Brain microvascular endothelial cell (primary cell): ENCODE measurements around the gene FUT7.
A peak's percentile ranks its signal among the peaks of the same experiment; 100 is the strongest.

Experiments
- DNase-seq: peaks from one replicate; pipeline ENCODE4 v3.0.0-alpha.2; 2020
- H3K27ac ChIP-seq: fragments of 250-450 bp; sonication (Bioruptor Pico); 2 replicates; pipeline ENCODE4 v1.5.1; 2020; ENCODE audit warnings: mild to moderate bottlenecking, moderate library complexity
- H3K27me3 ChIP-seq: fragments of 250-450 bp; sonication (Bioruptor Pico); replicated peaks from 2 replicates; pipeline ENCODE4 v1.5.1; 2020; ENCODE audit warnings: mild to moderate bottlenecking
- H3K36me3 ChIP-seq: fragments of 250-450 bp; sonication (Bioruptor Pico); replicated peaks from 2 replicates; pipeline ENCODE4 v1.5.1; 2020; ENCODE audit warnings: mild to moderate bottlenecking
- H3K4me3 ChIP-seq: 2 replicates; pipeline ENCODE4 v1.5.1; 2011; ENCODE audit warnings: low read depth, mild to moderate bottlenecking, control low read depth, low read length, moderate library complexity
- in situ Hi-C: cut with HindIII; loops from 2 replicates; pipeline ENCODE4 v1.10.0; 2017; ENCODE audit warnings: low sequenced_read_pairs, low pct_ligation_motif_present
- TF ChIP-seq, protein P1 (sequence below): IDR thresholded peaks from 2 replicates; pipeline ENCODE4 v1.5.1; 2011; ENCODE audit warnings: low read depth, mild to moderate bottlenecking, moderate library complexity, low read length, control low read depth, inconsistent platforms; ENCODE audit errors: missing control alignments

Gene FUT7

DNA sequence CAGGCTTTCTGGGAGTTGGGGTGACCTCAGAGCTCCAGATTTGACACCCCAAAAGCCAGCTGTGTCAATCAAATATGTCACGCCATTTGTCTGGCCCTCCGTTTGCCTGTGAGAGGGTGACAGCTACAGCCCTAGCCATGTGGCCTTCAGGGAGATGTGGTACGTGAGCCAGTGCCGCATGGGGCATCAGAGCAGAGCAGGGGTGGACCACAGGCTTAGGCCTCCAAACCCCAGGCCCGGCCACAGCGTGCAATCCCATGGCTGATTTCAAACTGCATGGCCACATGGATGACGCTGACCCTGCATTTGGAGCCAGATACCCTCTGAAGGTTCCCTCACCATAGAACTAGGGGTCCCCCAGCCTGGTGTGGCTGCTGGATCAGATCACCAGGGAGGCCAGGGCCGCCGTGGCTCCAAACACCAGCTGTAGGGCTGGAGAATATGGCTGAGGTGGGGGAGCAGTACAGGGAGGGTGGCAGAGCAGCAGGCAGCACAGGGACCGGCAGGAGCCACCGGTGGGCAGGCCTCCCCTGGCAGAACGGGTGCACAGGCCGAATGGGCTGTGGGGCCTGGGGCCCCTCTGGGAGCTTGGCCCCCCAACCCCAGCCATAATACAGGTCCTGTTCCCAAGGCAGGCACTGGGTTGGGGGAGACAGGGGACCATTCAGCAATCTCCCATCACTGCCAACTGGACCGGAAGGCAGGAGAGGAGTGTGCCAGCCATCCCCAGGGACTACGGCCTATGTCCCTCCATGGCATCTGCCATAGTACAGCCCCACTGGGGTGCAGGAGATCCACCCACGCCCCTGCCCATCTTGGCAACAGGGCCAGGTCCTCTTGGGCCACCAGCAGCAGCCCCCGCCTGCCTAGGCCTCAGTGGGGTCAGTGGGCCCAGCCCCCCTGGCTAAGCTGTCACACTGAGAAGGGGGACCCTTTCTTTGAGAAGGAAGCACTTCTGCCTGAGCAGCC is 36.9 kb upstream of the FUT7 start:
- Histone ChIP-seq H3K27me3 (no peaks in the 10 kb centered on the region), H3K36me3 (no peaks in the 10 kb centered on the region), H3K4me3 (peak overlapping the region; percentile 48), H3K27ac (no peak overlapping the region)
- in situ Hi-C loops: no loop called here
- TF ChIP-seq, protein P1, sequence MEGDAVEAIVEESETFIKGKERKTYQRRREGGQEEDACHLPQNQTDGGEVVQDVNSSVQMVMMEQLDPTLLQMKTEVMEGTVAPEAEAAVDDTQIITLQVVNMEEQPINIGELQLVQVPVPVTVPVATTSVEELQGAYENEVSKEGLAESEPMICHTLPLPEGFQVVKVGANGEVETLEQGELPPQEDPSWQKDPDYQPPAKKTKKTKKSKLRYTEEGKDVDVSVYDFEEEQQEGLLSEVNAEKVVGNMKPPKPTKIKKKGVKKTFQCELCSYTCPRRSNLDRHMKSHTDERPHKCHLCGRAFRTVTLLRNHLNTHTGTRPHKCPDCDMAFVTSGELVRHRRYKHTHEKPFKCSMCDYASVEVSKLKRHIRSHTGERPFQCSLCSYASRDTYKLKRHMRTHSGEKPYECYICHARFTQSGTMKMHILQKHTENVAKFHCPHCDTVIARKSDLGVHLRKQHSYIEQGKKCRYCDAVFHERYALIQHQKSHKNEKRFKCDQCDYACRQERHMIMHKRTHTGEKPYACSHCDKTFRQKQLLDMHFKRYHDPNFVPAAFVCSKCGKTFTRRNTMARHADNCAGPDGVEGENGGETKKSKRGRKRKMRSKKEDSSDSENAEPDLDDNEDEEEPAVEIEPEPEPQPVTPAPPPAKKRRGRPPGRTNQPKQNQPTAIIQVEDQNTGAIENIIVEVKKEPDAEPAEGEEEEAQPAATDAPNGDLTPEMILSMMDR: no peak
- DNase-seq: no peak

- H3K4me3 ChIP-seq: no peak overlapping the region
- peak; percentile 45 for DNase-seq
- H3K36me3 ChIP-seq: no peaks in the 10 kb centered on the region
- in situ Hi-C loops: no loop called here
- H3K27me3 ChIP-seq: no peaks in the 10 kb centered on the region
- TF ChIP-seq, protein P1: peak; percentile 90
- H3K27ac ChIP-seq: no peak overlapping the region
Observed at GRCh38 chr9:137067860-137068538, 36.1 kb upstream of the FUT7 start.

DNA sequence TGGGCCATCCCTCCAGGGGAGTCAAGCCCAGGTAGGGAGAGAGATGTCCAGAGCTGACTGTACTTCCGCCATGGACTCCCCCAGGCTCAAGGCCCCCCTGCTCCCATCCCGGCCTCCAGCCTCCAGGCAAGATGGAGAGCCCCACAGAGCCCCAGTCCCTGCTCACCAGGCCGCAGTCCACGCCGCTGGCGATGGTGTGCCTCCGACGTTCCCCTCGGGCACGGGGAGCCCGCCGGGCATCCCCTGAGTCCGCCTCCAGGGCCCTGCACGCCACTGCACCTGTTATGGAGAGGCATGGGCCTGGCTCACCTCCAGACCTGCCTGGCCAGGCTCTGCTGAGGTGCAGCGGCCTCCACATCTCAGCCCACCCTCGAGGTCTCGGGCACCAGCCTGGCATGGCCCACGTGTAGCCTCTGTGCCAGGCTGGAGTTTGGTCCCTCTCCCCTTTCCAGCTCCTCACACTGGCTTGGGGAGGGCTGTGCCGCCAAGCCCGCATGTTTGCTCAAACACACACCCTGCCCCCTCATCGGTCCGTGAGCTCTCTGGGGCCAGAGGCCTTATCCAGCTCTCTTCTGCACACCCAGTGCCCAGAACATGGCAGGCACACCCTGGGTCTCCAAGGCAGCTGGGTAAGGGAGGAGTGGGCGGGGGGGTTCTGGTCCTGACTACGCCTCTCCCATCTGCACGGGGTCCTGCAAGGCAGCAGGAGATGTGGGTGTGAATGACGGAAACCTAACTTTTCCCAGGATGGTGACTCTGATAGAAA is 34.4 kb upstream of the FUT7 start:
- Histone ChIP-seq H3K27ac (no peak overlapping the region), H3K36me3 (no peaks in the 10 kb centered on the region), H3K27me3 (no peaks in the 10 kb centered on the region), H3K4me3 (no peak overlapping the region)
- TF ChIP-seq, protein P1: no peak
- DNase-seq: no peak
- in situ Hi-C loops: no loop called here

DNA sequence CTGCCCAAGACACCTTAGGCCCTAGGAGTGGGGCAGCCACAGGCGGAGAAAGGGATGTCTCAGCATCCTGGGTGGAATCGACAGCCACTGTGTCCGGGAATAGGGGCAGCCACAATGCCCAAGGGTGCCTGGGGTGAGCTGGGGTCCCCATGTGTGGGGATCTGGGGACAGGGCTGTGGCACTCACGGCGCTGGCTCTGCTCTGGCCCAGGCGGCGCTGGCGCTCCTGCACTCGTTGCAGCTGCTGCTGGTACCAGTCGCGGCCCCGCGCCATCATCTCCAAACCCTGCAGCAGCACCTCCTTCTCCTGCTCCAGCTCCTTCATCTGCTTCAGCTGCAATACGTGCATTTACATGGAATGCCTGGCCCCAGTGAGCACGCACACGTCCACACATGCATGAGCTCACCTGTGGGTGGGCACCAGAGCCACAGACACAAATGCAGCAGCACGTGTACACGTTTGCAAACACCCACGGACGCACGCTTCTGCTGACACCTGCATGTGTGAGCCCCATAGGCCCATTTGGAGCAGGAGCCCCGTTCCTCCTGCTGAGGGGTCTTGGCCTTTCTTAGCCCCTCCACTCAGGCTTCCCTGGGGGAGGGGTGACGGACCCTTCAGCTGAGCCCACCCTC is 33.6 kb upstream of the FUT7 start:
- Histone ChIP-seq H3K27me3 (no peaks in the 10 kb centered on the region), H3K4me3 (no peak overlapping the region), H3K36me3 (no peaks in the 10 kb centered on the region), H3K27ac (no peak overlapping the region)
- TF ChIP-seq, protein P1: no peak
- no peak for DNase-seq
- in situ Hi-C loops: no loop called here

GRCh38 chr9:137064880-137065164 is 32.9 kb upstream of the FUT7 start:
- no peak overlapping the region for H3K27ac ChIP-seq
- TF ChIP-seq, protein P1: no peak
- H3K4me3 ChIP-seq: no peak overlapping the region
- no peaks in the 10 kb centered on the region for H3K36me3 ChIP-seq
- in situ Hi-C loops: no loop called here
- H3K27me3 ChIP-seq: no peaks in the 10 kb centered on the region
- DNase-seq: no peak
